GM21367 (cell line): ENCODE results near the gene GYPC.
"Not testable (repeated sequence)": the region's sequence is repeated elsewhere in the genome, so short reads cannot be mapped to it uniquely, and the experiment has no call there.

ENCODE experiments used
- ATAC-seq: cut with Tn5 transposase; IDR thresholded peaks from one replicate; pipeline ENCODE4 v1.9.1; 2021; ENCODE audit not compliant: unreplicated experiment

Gene GYPC

GRCh38 chr2:126668254-126668653 lies 12.3 kb downstream of the GYPC start:
- ATAC-seq, result no peak

DNA sequence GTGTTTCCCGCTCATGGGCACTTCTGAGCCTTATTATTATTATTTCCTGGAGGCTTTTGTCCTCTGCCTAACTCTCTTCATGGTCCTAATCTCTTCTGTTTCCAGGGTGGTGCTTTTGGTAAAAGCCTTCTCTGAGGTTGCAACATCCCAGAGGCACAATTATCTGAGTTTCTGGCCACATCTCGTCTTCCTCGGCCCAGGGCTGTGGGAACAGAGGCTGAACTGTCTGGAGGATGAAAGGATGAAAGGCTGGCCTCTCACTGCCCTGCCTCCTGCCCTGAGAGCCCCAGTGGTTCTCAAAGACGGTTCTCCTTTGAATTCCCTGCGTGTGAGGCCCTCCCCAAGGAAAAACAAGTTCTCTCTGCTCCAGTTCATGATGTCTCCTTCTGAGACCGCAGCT lies 13.8 kb downstream of the GYPC start:
- ATAC-seq, result no peak

GRCh38 chr2:126671488-126671887 lies 15.5 kb downstream of the GYPC start:
- no peak for ATAC-seq

GRCh38 chr2:126672980-126673605 lies 17.1 kb downstream of the GYPC start:
- no peak for ATAC-seq

GRCh38 chr2:126674075-126674744 lies 18.3 kb downstream of the GYPC start:
- no peak for ATAC-seq

DNA sequence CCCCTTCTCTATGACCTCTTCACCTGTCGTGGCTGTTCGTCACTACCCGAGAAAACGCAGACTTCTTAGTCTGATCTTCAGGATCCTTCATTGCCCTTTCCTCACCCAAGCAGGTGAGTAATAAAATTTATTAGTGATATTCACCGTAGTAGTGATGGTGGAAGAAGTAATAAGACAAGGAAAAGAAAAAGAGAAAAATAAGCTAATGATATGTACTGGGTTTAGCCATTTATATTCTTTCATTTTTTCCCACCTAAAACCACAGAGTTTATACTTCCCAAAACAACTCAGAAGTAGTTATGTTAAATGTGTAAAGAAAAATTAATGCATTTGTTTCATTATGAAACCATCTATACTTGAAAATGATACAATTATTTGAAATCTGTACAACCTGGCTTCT lies 19.7 kb downstream of the GYPC start:
- ATAC-seq, result no peak

DNA sequence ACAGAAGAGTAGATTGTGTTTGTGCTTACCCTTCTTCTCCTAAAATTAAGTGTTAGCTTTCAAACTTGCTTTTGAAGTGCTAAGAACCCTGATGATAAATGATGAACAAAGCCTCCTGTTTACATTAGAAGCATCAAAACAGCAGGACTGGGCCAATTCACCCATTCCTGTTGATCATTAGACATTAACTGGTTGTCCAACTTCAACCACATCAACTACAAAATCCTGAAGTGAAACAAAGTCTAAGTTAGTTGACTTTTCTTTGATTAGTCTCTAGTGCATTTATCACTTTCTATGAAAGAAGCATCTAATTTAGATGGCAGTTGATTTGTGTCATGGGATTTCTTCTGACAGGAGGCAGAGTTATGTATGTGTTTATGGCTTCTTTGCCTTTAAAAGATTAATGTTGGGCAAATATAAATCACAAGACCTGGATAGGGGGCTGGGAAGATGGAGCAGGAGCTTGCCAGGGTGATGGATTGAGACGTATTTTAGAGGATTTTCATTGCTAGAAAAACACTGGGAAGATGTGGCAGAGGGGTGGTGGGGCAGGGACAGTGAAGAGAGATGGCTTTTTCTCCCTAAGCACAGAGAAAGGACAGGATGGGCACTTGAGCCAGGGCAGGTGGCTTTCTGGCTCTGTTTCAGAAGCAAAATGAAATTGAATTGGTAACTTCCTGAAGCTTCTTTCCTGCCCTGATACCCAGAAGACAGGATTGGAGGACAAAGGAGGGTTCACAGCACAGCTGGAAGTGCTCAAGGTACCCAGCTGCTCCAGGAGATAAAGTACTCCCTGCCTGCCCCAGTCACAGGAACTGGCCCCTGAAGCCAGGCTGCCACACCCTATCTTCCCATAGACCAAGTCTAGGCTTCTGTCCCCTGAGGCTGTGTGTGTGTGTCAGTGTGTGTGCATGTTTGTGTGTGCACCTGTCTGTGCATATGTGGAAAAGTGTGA lies 20.5 kb downstream of the GYPC start:
- ATAC-seq, result no peak

DNA sequence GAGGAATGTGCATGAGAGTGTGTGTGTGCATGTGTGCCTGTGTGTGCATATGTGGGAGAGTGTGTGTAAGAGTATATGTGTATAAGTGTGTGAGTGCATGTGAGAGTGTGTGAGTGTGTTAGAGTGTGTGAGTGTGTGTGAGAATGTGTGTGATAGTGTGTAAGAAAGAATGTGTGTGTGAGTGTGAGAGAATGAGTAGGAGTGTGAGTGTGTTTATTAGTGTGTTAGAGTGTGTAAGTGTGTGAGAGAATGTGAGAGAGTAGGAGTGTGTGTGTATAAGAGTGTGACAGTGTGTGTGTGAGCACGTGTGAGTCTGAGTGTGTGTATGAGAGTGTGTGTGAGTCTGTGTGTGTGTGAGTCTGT lies 21.2 kb downstream of the GYPC start:
- no peak for ATAC-seq

- no peak for ATAC-seq
Observed at GRCh38 chr2:126678269-126679065, 22.5 kb downstream of the GYPC start.

DNA sequence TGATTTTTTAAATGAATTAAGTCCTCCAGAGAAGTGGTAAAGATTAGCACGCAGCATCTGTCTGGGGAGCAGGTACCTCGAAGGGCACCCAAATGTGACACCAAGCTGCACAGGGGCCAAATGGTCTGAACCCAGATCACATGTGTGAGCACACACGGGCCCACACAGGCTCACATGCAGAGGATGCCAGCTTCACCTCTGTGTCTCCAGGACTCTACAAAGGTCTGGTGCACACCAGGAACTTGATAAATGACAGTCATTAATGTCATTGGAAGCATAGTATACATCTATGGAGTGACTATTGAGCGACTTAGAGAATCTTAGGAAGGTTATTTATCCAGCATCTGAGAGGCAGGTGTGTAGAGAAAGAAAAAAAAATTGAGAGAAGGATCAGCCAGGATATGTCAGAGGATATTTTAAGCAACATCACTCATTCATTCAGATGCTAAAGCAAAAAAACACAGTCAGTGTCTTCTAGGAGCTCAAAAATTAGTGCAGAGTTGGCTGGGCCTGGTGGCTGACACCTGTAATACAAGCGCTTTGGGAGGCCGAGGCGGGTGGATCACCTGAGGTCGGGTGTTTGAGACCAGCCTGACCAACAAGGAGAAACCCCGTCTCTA lies 23.2 kb downstream of the GYPC start:
- ATAC-seq, result no peak

- no peak for ATAC-seq
Observed at GRCh38 chr2:126681505-126681904, 25.5 kb downstream of the GYPC start.

- ATAC-seq, result no peak
Observed at GRCh38 chr2:126685629-126686028, 29.7 kb downstream of the GYPC start.

- no peak for ATAC-seq
Observed at GRCh38 chr2:126686286-126686685, 30.3 kb downstream of the GYPC start.

DNA sequence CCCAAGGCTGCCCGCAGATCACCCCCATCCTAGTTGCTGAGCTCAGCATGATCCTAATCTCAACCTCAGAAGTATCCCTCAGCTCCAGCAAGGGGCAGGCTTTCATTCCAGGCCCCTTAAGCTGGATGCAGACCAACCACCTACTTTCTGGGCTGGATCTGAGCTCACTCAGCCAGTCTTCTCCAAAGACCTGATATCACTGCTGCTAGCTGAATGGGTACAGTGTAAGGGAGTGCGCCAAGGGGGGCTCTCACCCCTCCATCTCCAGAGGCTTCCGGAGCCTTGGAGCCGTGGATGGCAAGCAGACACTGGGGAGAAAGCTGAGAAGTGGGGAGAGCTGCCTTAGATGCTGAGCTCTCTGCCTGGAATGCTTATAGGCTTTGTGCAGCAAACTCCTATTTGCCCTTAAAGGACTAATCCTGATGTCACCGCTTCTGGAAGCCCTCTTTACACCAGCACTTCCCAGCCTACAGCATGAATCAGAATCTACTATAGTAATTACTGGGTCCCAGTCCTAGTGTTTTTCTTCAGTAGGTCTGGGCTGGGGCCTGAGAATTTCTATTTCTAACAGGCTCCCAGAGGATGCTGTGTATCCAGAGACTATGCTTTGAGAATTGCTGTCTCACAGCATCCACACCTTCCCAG lies 31.0 kb downstream of the GYPC start:
- no peak for ATAC-seq

- no peak for ATAC-seq
Observed at GRCh38 chr2:126687503-126687902, 31.5 kb downstream of the GYPC start.

- ATAC-seq, result not testable (repeated sequence)
Observed at GRCh38 chr2:126688594-126688993, 32.6 kb downstream of the GYPC start.

- ATAC-seq, result not testable (repeated sequence)
Observed at GRCh38 chr2:126692241-126692640, 36.3 kb downstream of the GYPC start.

- ATAC-seq, result not testable (repeated sequence)
Observed at GRCh38 chr2:126692934-126693592, 37.1 kb downstream of the GYPC start.

DNA sequence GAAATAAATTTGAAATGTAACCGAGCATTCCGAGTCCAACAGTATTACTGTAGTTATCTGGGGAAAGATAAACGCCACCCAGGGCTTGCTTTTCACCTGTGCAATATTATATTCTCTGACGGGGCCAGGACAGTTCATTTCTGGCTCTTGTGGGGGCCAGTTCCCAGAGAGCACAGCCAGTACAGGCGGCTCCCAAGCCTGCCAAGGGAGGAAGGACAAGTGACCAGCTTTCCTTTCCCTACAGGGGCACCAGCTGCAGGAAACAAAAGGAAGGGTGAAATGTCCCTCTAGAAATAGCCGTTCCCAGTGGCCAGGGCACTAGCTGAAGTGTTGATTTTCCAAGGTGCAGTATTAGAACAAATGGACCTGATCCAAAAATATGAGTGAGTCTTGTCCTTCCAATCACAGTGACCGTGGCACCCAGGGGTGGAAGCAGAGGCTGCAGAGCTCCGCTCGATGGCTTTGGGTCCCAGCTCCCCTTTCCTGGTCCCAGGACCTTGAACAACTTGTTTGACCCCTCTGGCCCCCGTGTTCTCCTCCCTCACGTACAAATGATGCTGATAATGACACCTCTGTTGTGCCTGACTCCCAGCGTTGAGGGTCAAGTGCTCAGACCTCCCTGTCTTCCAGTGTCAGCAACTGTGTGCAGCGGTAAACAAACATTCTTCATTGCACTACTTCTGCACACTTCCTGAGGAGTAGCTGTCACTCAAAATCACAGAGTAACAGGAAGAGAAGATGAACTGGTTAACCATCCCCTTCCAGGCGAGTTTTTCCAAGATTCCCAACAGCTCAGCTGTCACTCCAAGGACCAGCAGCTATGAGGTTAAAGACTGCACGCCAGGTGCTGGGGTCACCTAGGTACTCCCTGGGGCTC lies 40.9 kb downstream of the GYPC start:
- no peak for ATAC-seq
